Measurements from ENCODE around the gene ZRANB3.
"Not testable (repeated sequence)": the region's sequence is repeated elsewhere in the genome, so short reads cannot be mapped to it uniquely, and the experiment has no call there.

The ZRANB3 gene

DNA sequence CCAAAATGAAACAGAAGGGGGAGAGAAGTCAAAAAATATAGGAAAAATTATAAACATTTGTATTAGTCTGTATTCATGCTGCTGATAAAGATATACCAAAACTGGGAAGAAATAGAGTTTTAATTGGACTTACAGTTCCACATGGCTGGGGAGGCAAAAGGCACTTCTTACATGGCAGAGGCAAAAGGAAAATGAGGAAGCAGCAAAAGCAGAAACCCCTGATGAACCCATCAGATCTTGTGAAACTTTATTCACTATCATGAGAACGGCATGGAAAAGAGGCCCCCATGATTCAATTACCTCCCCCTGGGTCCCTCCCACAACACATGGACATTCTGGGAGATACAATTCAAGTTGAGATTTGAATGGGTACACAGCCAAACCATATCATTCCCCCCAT is 79.1 kb downstream of the ZRANB3 start:
- no peak overlapping the region for H2AFZ ChIP-seq (ENCODE audit: low read length, unreplicated experiment)
- no peak overlapping the region for H3K4me3 ChIP-seq (ENCODE audit: low read depth, low read length)
- H3K27me3 ChIP-seq (ENCODE audit: insufficient read depth, low read length), result no peaks in the 10 kb centered on the region
- no peak overlapping the region for H3K27ac ChIP-seq (ENCODE audit: low read depth, low read length)
- no peaks in the 10 kb centered on the region for H3K79me2 ChIP-seq (ENCODE audit: control insufficient read depth, insufficient read depth, low read length, unreplicated experiment)
- H3K36me3 ChIP-seq (ENCODE audit: insufficient read depth, low read length), result no peaks in the 10 kb centered on the region; the same call in 1 of the 2 replicates
- no peaks in the 10 kb centered on the region for H3K4me1 ChIP-seq (ENCODE audit: control insufficient read depth, insufficient read depth, low read length, unreplicated experiment)

DNA sequence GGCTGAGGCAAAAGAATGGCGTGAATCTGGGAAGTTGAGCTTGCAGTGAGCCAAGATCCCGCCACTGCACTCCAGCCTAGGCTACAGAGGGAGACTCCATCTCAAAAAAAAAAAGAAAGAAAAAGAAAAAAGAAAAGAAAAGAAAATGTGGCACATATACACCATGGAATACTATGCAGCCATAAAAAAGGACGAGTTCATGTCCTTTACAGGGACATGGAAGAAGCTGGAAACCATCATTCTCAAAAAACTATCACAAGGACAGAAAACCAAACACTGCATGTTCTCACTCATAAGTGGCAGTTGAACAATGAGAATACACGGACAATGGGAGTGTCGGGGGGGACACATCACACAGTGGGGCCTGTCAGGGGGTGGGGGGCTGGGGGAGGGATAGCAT is 88.0 kb downstream of the ZRANB3 start:
- H3K27me3 ChIP-seq (ENCODE audit: insufficient read depth, low read length); H3K36me3 ChIP-seq (ENCODE audit: insufficient read depth, low read length); H3K4me3 ChIP-seq (ENCODE audit: low read depth, low read length); H3K4me1 ChIP-seq (ENCODE audit: control insufficient read depth, insufficient read depth, low read length, unreplicated experiment); H2AFZ ChIP-seq (ENCODE audit: low read length, unreplicated experiment); H3K27ac ChIP-seq (ENCODE audit: low read depth, low read length); H3K79me2 ChIP-seq (ENCODE audit: control insufficient read depth, insufficient read depth, low read length, unreplicated experiment): not testable (repeated sequence)

DNA sequence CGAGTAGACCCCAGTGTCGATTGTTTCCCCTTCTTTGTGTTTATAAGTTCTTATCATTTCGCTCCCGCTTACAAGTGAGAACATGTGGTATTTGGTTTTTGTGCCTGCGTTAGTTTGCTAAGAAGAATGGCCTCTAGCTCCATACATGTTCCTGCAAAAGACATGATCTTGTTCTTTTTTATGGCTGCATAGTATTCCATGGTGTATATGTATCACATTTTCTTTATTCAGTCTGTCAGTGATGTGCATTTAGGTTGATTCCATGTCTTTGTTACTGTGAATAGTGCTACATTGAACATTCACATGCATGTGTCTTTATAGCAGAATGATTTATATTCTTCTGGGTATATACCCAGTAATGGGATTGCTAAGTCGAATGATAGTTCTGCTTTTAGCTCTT is 95.9 kb downstream of the ZRANB3 start:
- not testable (repeated sequence) for H3K79me2 ChIP-seq (ENCODE audit: control insufficient read depth, insufficient read depth, low read length, unreplicated experiment); H3K36me3 ChIP-seq (ENCODE audit: insufficient read depth, low read length); H3K4me1 ChIP-seq (ENCODE audit: control insufficient read depth, insufficient read depth, low read length, unreplicated experiment); H3K4me3 ChIP-seq (ENCODE audit: low read depth, low read length); H2AFZ ChIP-seq (ENCODE audit: low read length, unreplicated experiment); H3K27ac ChIP-seq (ENCODE audit: low read depth, low read length); H3K27me3 ChIP-seq (ENCODE audit: insufficient read depth, low read length)

DNA sequence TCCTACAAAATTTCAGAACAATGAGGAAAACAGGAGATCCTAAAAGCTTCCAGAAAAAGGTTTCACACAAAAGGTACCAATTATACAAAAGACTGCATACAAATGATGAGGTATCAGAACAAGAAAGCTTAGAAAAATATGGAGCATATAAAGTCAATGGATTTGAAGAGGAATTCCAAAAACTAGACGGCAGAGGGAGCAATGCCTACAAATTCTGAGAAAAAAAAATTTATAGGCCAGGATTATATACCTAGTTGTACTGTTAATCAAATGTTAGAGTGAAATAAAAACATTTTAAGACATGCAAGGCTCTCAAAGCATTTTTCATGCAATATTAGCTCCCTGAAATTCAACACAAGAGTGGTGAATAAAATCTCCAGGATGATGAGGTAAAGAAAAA is 106.2 kb downstream of the ZRANB3 start:
- Histone ChIP-seq H2AFZ (ENCODE audit: low read length, unreplicated experiment) (no peak overlapping the region), H3K27me3 (ENCODE audit: insufficient read depth, low read length) (no peaks in the 10 kb centered on the region), H3K4me3 (ENCODE audit: low read depth, low read length) (no peak overlapping the region), H3K79me2 (ENCODE audit: control insufficient read depth, insufficient read depth, low read length, unreplicated experiment) (no peaks in the 10 kb centered on the region), H3K4me1 (ENCODE audit: control insufficient read depth, insufficient read depth, low read length, unreplicated experiment) (no peaks in the 10 kb centered on the region), H3K36me3 (ENCODE audit: insufficient read depth, low read length) (no peaks in the 10 kb centered on the region), H3K27ac (ENCODE audit: low read depth, low read length) (no peak overlapping the region)

DNA sequence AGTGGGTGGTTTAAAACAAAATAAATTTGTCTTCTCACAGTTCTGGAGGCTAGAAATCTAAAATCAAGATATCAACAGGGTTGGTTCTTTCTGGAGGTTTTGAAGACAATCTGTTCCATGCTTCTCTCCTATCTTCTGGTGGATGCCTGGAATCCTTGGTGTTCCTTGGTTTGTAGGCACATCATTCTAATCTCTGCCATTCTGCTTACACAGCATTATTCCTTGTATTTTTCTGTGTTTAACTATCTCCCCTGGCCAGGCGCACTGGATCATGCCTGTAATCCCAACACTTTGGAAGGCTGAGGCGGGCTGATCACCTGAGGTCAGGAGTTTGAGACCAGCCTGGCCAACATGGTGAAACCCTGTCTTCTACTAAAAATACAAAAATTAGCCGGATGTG is 108.1 kb downstream of the ZRANB3 start:
- Histone ChIP-seq H3K79me2 (ENCODE audit: control insufficient read depth, insufficient read depth, low read length, unreplicated experiment) (no peaks in the 10 kb centered on the region), H3K4me3 (ENCODE audit: low read depth, low read length) (no peak overlapping the region), H3K4me1 (ENCODE audit: control insufficient read depth, insufficient read depth, low read length, unreplicated experiment) (no peaks in the 10 kb centered on the region), H3K27ac (ENCODE audit: low read depth, low read length) (no peak overlapping the region), H3K27me3 (ENCODE audit: insufficient read depth, low read length) (no peaks in the 10 kb centered on the region), H3K36me3 (ENCODE audit: insufficient read depth, low read length) (no peaks in the 10 kb centered on the region), H2AFZ (ENCODE audit: low read length, unreplicated experiment) (no peak overlapping the region)

DNA sequence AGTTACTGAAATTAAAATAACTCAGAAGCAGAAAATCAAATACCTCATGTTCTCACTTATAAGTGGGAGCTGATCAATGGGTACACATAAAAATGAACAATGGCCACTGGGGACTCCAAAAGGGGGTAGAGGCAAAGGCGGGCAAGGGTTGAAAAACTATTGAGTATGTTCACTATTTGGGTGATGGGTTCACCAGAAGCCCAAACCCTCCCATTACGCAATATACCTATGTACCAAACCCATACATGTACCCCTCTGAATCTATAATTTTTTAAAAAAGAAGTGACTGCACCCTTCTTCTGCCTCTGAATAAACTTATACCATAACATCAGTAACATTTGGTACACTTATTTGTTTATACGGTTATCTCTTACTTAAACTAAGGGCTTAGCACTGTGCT is 119.4 kb downstream of the ZRANB3 start:
- H3K4me3 ChIP-seq (ENCODE audit: low read depth, low read length), result no peak overlapping the region
- no peaks in the 10 kb centered on the region for H3K27me3 ChIP-seq (ENCODE audit: insufficient read depth, low read length)
- H3K36me3 ChIP-seq (ENCODE audit: insufficient read depth, low read length), result no peaks in the 10 kb centered on the region
- H3K27ac ChIP-seq (ENCODE audit: low read depth, low read length), result no peak overlapping the region
- no peaks in the 10 kb centered on the region for H3K4me1 ChIP-seq (ENCODE audit: control insufficient read depth, insufficient read depth, low read length, unreplicated experiment)
- H3K79me2 ChIP-seq (ENCODE audit: control insufficient read depth, insufficient read depth, low read length, unreplicated experiment), result no peaks in the 10 kb centered on the region
- H2AFZ ChIP-seq (ENCODE audit: low read length, unreplicated experiment), result no peak overlapping the region

DNA sequence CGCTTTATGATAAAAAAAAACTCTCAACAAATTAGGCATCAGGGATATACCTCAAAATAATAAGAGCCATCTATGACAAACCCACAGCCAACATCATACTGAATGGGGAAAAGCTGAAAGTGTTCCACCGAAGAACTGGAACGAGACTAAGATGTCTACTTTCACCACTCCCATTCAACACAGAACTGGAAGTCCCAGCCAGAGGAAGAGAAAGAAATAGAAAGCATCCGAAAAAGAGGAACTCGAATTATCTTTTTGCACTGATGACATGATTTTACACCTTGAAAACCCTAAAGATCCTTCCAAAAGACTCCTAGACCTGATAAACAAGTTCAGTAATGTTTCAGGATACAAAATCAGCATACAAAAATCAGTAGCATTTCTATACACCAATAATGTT is 121.6 kb downstream of the ZRANB3 start:
- Histone ChIP-seq H3K4me3 (ENCODE audit: low read depth, low read length) (no peak overlapping the region), H3K36me3 (ENCODE audit: insufficient read depth, low read length) (no peaks in the 10 kb centered on the region), H3K4me1 (ENCODE audit: control insufficient read depth, insufficient read depth, low read length, unreplicated experiment) (no peaks in the 10 kb centered on the region), H2AFZ (ENCODE audit: low read length, unreplicated experiment) (no peak overlapping the region), H3K27me3 (ENCODE audit: insufficient read depth, low read length) (no peaks in the 10 kb centered on the region), H3K79me2 (ENCODE audit: control insufficient read depth, insufficient read depth, low read length, unreplicated experiment) (no peaks in the 10 kb centered on the region), H3K27ac (ENCODE audit: low read depth, low read length) (no peak overlapping the region)

DNA sequence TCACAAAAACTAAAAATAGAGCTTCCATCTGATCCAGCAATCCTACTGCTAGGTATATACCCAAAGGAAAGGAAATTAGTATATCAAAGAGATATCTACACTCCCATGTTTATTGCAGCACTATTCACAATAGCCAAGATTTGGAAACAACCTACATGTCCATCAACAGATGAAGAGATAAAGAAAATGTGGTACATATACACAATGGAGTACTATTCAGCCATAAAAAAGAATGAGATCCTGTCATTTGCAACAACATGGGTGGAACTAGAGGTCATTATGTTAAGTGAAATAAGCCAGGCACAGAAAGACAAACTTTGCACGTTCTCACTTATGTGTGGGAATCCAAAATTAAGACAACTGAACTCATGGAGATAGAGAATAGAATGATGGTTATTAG is 134.8 kb downstream of the ZRANB3 start:
- not testable (repeated sequence) for H3K27ac ChIP-seq (ENCODE audit: low read depth, low read length); H3K27me3 ChIP-seq (ENCODE audit: insufficient read depth, low read length); H3K36me3 ChIP-seq (ENCODE audit: insufficient read depth, low read length); H3K4me3 ChIP-seq (ENCODE audit: low read depth, low read length); H3K4me1 ChIP-seq (ENCODE audit: control insufficient read depth, insufficient read depth, low read length, unreplicated experiment); H2AFZ ChIP-seq (ENCODE audit: low read length, unreplicated experiment); H3K79me2 ChIP-seq (ENCODE audit: control insufficient read depth, insufficient read depth, low read length, unreplicated experiment)

DNA sequence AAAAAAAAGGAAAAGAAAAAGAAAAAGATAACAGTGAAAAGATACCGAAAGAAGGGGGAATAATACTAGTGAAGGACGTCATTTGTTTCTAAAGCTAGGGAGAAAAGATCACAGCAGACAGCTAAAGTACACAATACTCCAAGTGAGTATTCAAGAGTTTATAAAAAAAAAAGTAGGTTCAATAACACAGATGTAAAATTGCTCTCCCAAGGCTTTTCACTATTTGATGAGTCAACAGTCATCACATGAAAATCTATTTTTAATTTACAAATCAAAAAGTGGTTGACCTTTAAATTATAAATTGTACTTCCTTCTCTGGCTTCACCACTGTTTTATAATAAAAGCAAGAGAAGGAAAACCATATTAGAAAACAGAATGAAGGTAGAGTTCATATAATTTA is 144.0 kb downstream of the ZRANB3 start:
- Histone ChIP-seq H2AFZ (ENCODE audit: low read length, unreplicated experiment) (no peak overlapping the region), H3K27ac (ENCODE audit: low read depth, low read length) (no peak overlapping the region), H3K4me3 (ENCODE audit: low read depth, low read length) (no peak overlapping the region), H3K27me3 (ENCODE audit: insufficient read depth, low read length) (no peaks in the 10 kb centered on the region), H3K79me2 (ENCODE audit: control insufficient read depth, insufficient read depth, low read length, unreplicated experiment) (no peaks in the 10 kb centered on the region), H3K4me1 (ENCODE audit: control insufficient read depth, insufficient read depth, low read length, unreplicated experiment) (no peaks in the 10 kb centered on the region), H3K36me3 (ENCODE audit: insufficient read depth, low read length) (no peaks in the 10 kb centered on the region)

DNA sequence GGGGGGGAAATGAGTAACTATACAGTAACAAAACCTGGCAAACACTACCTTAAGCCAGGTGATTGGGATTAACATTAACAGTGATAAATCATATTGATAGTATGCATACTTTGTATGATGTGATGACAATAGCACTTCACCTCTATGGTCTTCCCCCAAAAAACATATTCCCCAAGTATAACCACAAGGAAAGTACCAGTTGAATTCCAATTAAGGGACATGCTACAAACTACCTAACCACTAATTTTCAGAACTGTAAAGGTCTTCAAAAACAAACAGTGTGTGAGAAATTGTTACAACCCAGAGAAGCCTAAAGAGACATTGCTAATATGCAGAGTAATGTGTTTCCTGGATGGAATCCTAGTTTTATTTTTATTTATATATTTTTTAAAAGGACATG is 152.4 kb downstream of the ZRANB3 start:
- no peak overlapping the region for H3K27ac ChIP-seq (ENCODE audit: low read depth, low read length)
- H3K79me2 ChIP-seq (ENCODE audit: control insufficient read depth, insufficient read depth, low read length, unreplicated experiment), result no peaks in the 10 kb centered on the region
- H3K4me1 ChIP-seq (ENCODE audit: control insufficient read depth, insufficient read depth, low read length, unreplicated experiment), result no peaks in the 10 kb centered on the region
- H3K36me3 ChIP-seq (ENCODE audit: insufficient read depth, low read length), result no peaks in the 10 kb centered on the region
- no peak overlapping the region for H3K4me3 ChIP-seq (ENCODE audit: low read depth, low read length)
- H3K27me3 ChIP-seq (ENCODE audit: insufficient read depth, low read length), result no peaks in the 10 kb centered on the region
- H2AFZ ChIP-seq (ENCODE audit: low read length, unreplicated experiment), result no peak overlapping the region

DNA sequence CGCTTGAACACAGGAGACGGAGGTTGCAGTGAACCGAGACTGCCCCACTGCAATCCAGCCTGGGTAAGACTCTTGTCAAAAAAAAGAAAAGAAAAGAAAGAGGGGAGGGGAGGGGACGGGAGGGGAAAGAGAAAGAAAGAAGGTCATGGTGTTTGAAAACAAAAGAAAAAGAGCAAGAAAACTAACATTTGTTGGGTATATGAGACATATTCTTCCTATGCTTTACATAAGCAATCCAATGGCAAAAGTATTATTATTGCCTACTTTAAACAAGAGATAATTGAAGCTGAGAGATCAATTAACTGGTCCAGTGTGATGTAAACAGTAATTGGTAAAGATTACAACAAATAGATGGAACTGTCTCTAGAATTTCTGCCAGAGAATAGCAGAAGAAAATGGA is 157.3 kb downstream of the ZRANB3 start:
- no peaks in the 10 kb centered on the region for H3K4me1 ChIP-seq (ENCODE audit: control insufficient read depth, insufficient read depth, low read length, unreplicated experiment)
- no peaks in the 10 kb centered on the region for H3K79me2 ChIP-seq (ENCODE audit: control insufficient read depth, insufficient read depth, low read length, unreplicated experiment)
- H3K36me3 ChIP-seq (ENCODE audit: insufficient read depth, low read length), result no peaks in the 10 kb centered on the region
- H3K27me3 ChIP-seq (ENCODE audit: insufficient read depth, low read length), result no peaks in the 10 kb centered on the region
- H2AFZ ChIP-seq (ENCODE audit: low read length, unreplicated experiment), result no peak overlapping the region
- H3K27ac ChIP-seq (ENCODE audit: low read depth, low read length), result no peak overlapping the region
- H3K4me3 ChIP-seq (ENCODE audit: low read depth, low read length), result no peak overlapping the region

DNA sequence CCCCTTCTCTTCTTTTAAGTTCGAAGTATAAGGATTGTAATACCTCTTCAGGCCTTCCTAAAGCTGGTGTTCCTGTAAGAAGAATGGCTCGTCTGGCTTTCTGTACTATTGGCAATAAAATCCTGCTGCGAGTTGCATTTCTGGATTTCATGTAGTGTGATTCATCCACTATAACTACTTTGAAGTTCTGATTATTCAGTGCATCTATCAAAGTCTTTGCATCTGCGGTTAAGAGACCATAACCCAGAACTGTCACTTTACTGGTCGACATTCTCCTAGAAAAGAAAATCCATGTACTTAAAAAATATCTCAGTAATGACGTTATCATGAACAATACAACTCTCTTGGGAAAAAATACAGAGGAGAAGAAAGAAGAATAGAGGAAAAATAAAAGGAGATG is 181.1 kb downstream of the ZRANB3 start:
- Histone ChIP-seq H3K4me3 (ENCODE audit: low read depth, low read length) (no peak overlapping the region), H3K27me3 (ENCODE audit: insufficient read depth, low read length) (no peaks in the 10 kb centered on the region), H3K79me2 (ENCODE audit: control insufficient read depth, insufficient read depth, low read length, unreplicated experiment) (no peaks in the 10 kb centered on the region), H3K27ac (ENCODE audit: low read depth, low read length) (no peak overlapping the region), H2AFZ (ENCODE audit: low read length, unreplicated experiment) (no peak overlapping the region), H3K36me3 (ENCODE audit: insufficient read depth, low read length) (peaks cover 6% of the 10 kb centered on the region), H3K4me1 (ENCODE audit: control insufficient read depth, insufficient read depth, low read length, unreplicated experiment) (no peaks in the 10 kb centered on the region)
